Right lobe of liver (tissue), 6 donors: ENCODE measurements around the gene TLCD3B. TPM values are rescaled to one million over a fixed set of nuclear protein-coding genes. Genes with fewer than 3 reads are reported as not detected.

Source experiments
- ATAC-seq, 4 donors: fragments of 200-7000 bp; cut with Tn5 transposase; one replicate each; pipeline ENCODE4 v1.9.1; 2020; ENCODE audit warnings: mild to moderate bottlenecking in 4 of 4, moderate library complexity in 4 of 4
- DNase-seq, 3 donors: peaks; one replicate each; pipeline ENCODE4 v3.0.0-alpha.2; 2020
- H3K27ac ChIP-seq, 3 donors: fragments of 200-600 bp; one replicate each; pipeline ENCODE4 v1.8.0; 2022
- H3K27me3 ChIP-seq, 2 donors: fragments of 200-600 bp; one replicate each; pipeline ENCODE4 v1.8.0; 2022
- H3K36me3 ChIP-seq, 4 donors: fragments of 200-600 bp; sonication (generic) in 1 of 4; one replicate each; pipeline versions ENCODE4 v1.5.1 to v1.8.0; 2017 to 2022; ENCODE audit warnings: control low read depth in 1 of 4
- H3K4me1 ChIP-seq, 4 donors: fragments of 200-600 bp; sonication (generic) in 1 of 4; one replicate each; pipeline versions ENCODE4 v1.5.1 to v1.8.0; 2017 to 2022; ENCODE audit warnings: control low read depth in 1 of 4
- H3K4me3 ChIP-seq, 3 donors: fragments of 200-600 bp; one replicate each; pipeline ENCODE4 v1.8.0; 2022
- H3K9me3 ChIP-seq, 4 donors: fragments of 200-600 bp; sonication (generic) in 1 of 4; one replicate each; pipeline versions ENCODE4 v1.5.1 to v1.8.0; 2017 to 2022; ENCODE audit warnings: control low read depth in 1 of 4
- CTCF ChIP-seq, 4 donors: fragments of 200-600 bp in 3 of 4; fragments of 450-650 bp in 1 of 4; IDR thresholded peaks; one replicate each; pipeline versions ENCODE4 v1.5.1 to v1.8.0; 2016 to 2022; ENCODE audit warnings: antibody characterized with exemption in 4 of 4, mild to moderate bottlenecking in 2 of 4
- POLR2A ChIP-seq: fragments of 450-650 bp; IDR thresholded peaks from one replicate; pipeline ENCODE4 v1.6.1; 2017; ENCODE audit warnings: antibody characterized with exemption, mild to moderate bottlenecking
- WGBS: methylation state at CpG from one replicate; pipeline ENCODE4 v1.1.6; 2018; ENCODE audit warnings: low coverage, low lambda C conversion rate; ENCODE audit not compliant: insufficient coverage; ENCODE audit errors: missing lambda C conversion rate; 5-methylcytosine and 5-hydroxymethylcytosine counted together
- intact Hi-C, 2 donors: fragments of 100-400 bp; cut with DNase I; formaldehyde crosslinking; loops; one replicate each; pipeline versions ENCODE4 v1.11.2 to v1.14.1; 2022
- total RNA-seq, 6 experiments: library from RNA; depleted of rRNA in 2 of 6; stranded (reverse); fragments of >200 nt in 2 of 6; fragmentation: NEBNext Ultra II Directional in 3 of 6; extraction: Animal tissue kit (Norgen Biotek cat#: 25700) in 3 of 6; gene quantifications; one replicate each; pipeline versions ENCODE4 v1.1.0 to v1.2.4, GENCODE V29; 2016 to 2023
- donor health status: DM: no; HTN: yes; CAD: no.
- donor health status: DM: no; HTN: no; CAD: no.
- donor health status: DM: no; HTN: no; CAD: no.
- donor health status: DM: no; HTN: yes; CAD: no.
- donor health status: DM: no; HTN: yes; CAD: no.

TLCD3B gene
- total RNA-seq, 6 experiments from 2014 or later = not detected

- Histone ChIP-seq H3K27me3 (no peaks in the 10 kb centered on the region), H3K36me3 (peaks cover 0 to 73% (median 31%) of the 10 kb centered on the region in 4 donors), H3K27ac (no peak overlapping the region), H3K9me3 (no peaks in the 10 kb centered on the region), H3K4me3 (no peak overlapping the region), H3K4me1 (peaks cover 0 to 4% (median 0%) of the 10 kb centered on the region in 4 donors)
- WGBS = 80% methylated on average over 5 of the region's 35 CpGs
- peak in 1 of 3 donors; percentile 44 for DNase-seq
- TF ChIP-seq POLR2A = no peak
- TF ChIP-seq CTCF (IDR thresholded peaks at IDR 0.05) = no peak
- ATAC-seq = peak in 1 of 4 donors; percentile 8
- intact Hi-C loops = no loop called here
Observed at GRCh38 chr16:29987371-29988085, 43.5 kb downstream of the TLCD3B start.

- intact Hi-C loops = no loop called here
Observed at GRCh38 chr16:29986931-29987330, 44.1 kb downstream of the TLCD3B start.

GRCh38 chr16:29986231-29986630 is 44.8 kb downstream of the TLCD3B start:
- ATAC-seq = no peak
- H3K36me3 ChIP-seq = peaks cover 0 to 80% (median 36%) of the 10 kb centered on the region in 4 donors
- 100% methylated on average over 1 of the region's 20 CpGs for WGBS
- no peak overlapping the region for H3K27ac ChIP-seq
- TF ChIP-seq POLR2A (no peak), CTCF (IDR thresholded peaks at IDR 0.05) (no peak)
- no peaks in the 10 kb centered on the region for H3K4me1 ChIP-seq
- H3K4me3 ChIP-seq = no peak overlapping the region
- no peaks in the 10 kb centered on the region for H3K27me3 ChIP-seq
- intact Hi-C loops = no loop called here
- no peaks in the 10 kb centered on the region for H3K9me3 ChIP-seq
- peak in 1 of 3 donors; percentile 35 for DNase-seq

More at GRCh38 chr16:29986931-29987330, 44.1 kb downstream of the TLCD3B start:
- peaks cover 0 to 1% (median 0%) of the 10 kb centered on the region in 4 donors for H3K4me1 ChIP-seq
- WGBS = no CpG with 5 or more reads among the region's 5 CpGs
- ATAC-seq = no peak
- H3K4me3 ChIP-seq = no peak overlapping the region
- H3K27ac ChIP-seq = no peak overlapping the region
- H3K9me3 ChIP-seq = no peaks in the 10 kb centered on the region
- DNase-seq = peak in 1 of 3 donors; percentile 51
- peaks cover 0 to 76% (median 32%) of the 10 kb centered on the region in 4 donors for H3K36me3 ChIP-seq
- H3K27me3 ChIP-seq = no peaks in the 10 kb centered on the region
- TF ChIP-seq CTCF (IDR thresholded peaks at IDR 0.05) = no peak
- TF ChIP-seq POLR2A = no peak

GRCh38 chr16:29985271-29985811 is 45.7 kb downstream of the TLCD3B start:
- Histone ChIP-seq H3K4me1 (no peaks in the 10 kb centered on the region), H3K27ac (no peak overlapping the region), H3K9me3 (no peaks in the 10 kb centered on the region), H3K4me3 (no peak overlapping the region), H3K27me3 (no peaks in the 10 kb centered on the region), H3K36me3 (peaks cover 0 to 80% (median 37%) of the 10 kb centered on the region in 4 donors)
- WGBS = 96% methylated on average over 12 of the region's 28 CpGs
- ATAC-seq = no peak
- peak in 1 of 3 donors; percentile 37 for DNase-seq
- TF ChIP-seq CTCF (IDR thresholded peaks at IDR 0.05) (no peak), POLR2A (no peak)
- intact Hi-C loops = no loop called here
